Measurements from ENCODE around the gene RPS6KA2. TPM values are rescaled to one million over a fixed set of nuclear protein-coding genes. Genes with fewer than 3 reads are reported as not detected.
A peak's percentile ranks its signal among the peaks of the same experiment; 100 is the strongest.

Gene RPS6KA2
- total RNA-seq, 4 donors from 2014 or later: 55.4 to 119 (median 76.4) TPM

DNA sequence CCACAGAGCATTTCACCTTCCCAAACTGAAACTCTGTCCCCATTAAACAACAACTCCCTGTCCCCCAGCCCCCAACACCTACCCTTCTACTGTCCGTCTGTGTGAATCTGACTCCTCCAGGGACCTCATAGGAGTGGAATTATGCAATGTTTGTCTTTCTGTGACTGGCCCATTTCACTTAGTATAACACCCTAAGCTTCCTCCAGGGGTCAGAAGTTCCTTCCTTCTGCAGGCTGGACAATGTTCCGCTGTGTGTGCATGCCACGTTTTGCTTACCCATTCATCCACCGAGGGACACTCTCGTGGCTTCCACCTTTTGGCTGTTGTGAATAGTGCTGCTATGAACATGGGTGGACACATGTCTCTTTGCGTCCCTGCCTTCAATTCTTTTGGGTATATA is 206.7 kb downstream of the RPS6KA2 start:
- no peaks in the 10 kb centered on the region for H3K27me3 ChIP-seq
- no peaks in the 10 kb centered on the region for H3K4me1 ChIP-seq
- peak; percentile 34 for ATAC-seq
- no peaks in the 10 kb centered on the region for H3K9me3 ChIP-seq
- WGBS, 2 donors (ENCODE audit: low coverage in 1 of 2): 46 to 53% methylated on average over 6 of the region's 6 CpGs
- TF ChIP-seq, protein P1, sequence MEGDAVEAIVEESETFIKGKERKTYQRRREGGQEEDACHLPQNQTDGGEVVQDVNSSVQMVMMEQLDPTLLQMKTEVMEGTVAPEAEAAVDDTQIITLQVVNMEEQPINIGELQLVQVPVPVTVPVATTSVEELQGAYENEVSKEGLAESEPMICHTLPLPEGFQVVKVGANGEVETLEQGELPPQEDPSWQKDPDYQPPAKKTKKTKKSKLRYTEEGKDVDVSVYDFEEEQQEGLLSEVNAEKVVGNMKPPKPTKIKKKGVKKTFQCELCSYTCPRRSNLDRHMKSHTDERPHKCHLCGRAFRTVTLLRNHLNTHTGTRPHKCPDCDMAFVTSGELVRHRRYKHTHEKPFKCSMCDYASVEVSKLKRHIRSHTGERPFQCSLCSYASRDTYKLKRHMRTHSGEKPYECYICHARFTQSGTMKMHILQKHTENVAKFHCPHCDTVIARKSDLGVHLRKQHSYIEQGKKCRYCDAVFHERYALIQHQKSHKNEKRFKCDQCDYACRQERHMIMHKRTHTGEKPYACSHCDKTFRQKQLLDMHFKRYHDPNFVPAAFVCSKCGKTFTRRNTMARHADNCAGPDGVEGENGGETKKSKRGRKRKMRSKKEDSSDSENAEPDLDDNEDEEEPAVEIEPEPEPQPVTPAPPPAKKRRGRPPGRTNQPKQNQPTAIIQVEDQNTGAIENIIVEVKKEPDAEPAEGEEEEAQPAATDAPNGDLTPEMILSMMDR (IDR thresholded peaks at IDR 0.05): peak in 1 of 4 experiments; percentile 18
- TF ChIP-seq EP300 (IDR thresholded peaks at IDR 0.05) (no peak), POLR2AphosphoS5 (IDR thresholded peaks at IDR 0.05) (no peak)
- H3K36me3 ChIP-seq: peaks cover 0 to 95% of the 10 kb centered on the region in 2 donors
- H3K4me3 ChIP-seq: no peak overlapping the region
- no peak overlapping the region for H3K27ac ChIP-seq

GRCh38 chr6:166419717-166420116 is 207.3 kb downstream of the RPS6KA2 start:
- no peaks in the 10 kb centered on the region for H3K9me3 ChIP-seq
- 91% methylated on average over 8 of the region's 15 CpGs; no CpG with 5 or more reads in 1 of the 2 donors for WGBS, 2 donors (ENCODE audit: low coverage in 1 of 2)
- H3K27ac ChIP-seq: no peak overlapping the region
- no peak overlapping the region for H3K4me3 ChIP-seq
- no peaks in the 10 kb centered on the region for H3K4me1 ChIP-seq
- no peak for TF ChIP-seq POLR2A (IDR thresholded peaks at IDR 0.05)
- TF ChIP-seq POLR2AphosphoS5 (IDR thresholded peaks at IDR 0.05): no peak
- TF ChIP-seq, protein P1 (IDR thresholded peaks at IDR 0.05): no peak
- TF ChIP-seq EP300 (IDR thresholded peaks at IDR 0.05): no peak
- no peaks in the 10 kb centered on the region for H3K27me3 ChIP-seq
- no peak for ATAC-seq
- H3K36me3 ChIP-seq: peaks cover 0 to 97% of the 10 kb centered on the region in 2 donors

GRCh38 chr6:166419286-166419685 is 207.8 kb downstream of the RPS6KA2 start:
- no peak for TF ChIP-seq POLR2A (IDR thresholded peaks at IDR 0.05)
- H3K4me1 ChIP-seq: no peaks in the 10 kb centered on the region
- H3K4me3 ChIP-seq: no peak overlapping the region
- peaks cover 0 to 97% of the 10 kb centered on the region in 2 donors for H3K36me3 ChIP-seq
- 87% methylated on average over 5 of the region's 7 CpGs; no CpG with 5 or more reads in 1 of the 2 donors for WGBS, 2 donors (ENCODE audit: low coverage in 1 of 2)
- no peak for ATAC-seq
- no peaks in the 10 kb centered on the region for H3K9me3 ChIP-seq
- no peak overlapping the region for H3K27ac ChIP-seq
- no peaks in the 10 kb centered on the region for H3K27me3 ChIP-seq

DNA sequence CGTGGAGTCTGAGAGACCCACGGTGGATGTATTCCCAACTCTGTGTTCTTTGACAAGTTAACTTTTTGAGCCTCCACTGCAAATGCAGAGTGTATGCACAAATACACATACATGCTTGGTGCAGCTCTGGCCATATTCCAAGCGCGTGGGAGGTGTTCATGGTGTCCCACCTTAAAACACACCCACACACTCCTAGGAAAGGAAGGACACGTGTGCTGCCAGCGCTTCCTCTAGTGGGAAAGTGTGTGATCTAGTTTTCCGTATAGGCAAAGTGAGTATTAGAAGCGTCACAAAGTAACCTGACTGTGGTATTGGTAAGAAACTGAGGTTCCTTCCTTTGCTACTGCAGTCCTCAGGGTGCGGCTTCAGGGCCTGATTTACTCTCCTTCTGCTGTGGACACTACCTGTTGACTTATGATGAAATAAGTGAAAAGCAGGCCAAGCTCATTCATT is 208.3 kb downstream of the RPS6KA2 start:
- WGBS, 2 donors (ENCODE audit: low coverage in 1 of 2): 89 to 91% methylated on average over 7 to 9 of the region's 9 CpGs
- Histone ChIP-seq H3K4me3 (no peak overlapping the region), H3K27me3 (no peaks in the 10 kb centered on the region), H3K27ac (no peak overlapping the region), H3K4me1 (no peaks in the 10 kb centered on the region), H3K9me3 (no peaks in the 10 kb centered on the region), H3K36me3 (peaks cover 0 to 97% of the 10 kb centered on the region in 2 donors)
- ATAC-seq: no peak
- no peak for TF ChIP-seq POLR2A (IDR thresholded peaks at IDR 0.05)
- no peak for TF ChIP-seq POLR2AphosphoS5 (IDR thresholded peaks at IDR 0.05)
- TF ChIP-seq EP300 (IDR thresholded peaks at IDR 0.05): no peak
- TF ChIP-seq, protein P1 (IDR thresholded peaks at IDR 0.05): no peak

- Histone ChIP-seq H3K9me3 (no peaks in the 10 kb centered on the region), H3K4me3 (no peak overlapping the region), H3K36me3 (peaks cover 0 to 97% of the 10 kb centered on the region in 2 donors), H3K27ac (no peak overlapping the region), H3K27me3 (no peaks in the 10 kb centered on the region), H3K4me1 (no peaks in the 10 kb centered on the region)
- no peak for TF ChIP-seq EP300 (IDR thresholded peaks at IDR 0.05)
- TF ChIP-seq POLR2AphosphoS5 (IDR thresholded peaks at IDR 0.05): no peak
- TF ChIP-seq, protein P1 (IDR thresholded peaks at IDR 0.05): no peak
- no peak for TF ChIP-seq POLR2A (IDR thresholded peaks at IDR 0.05)
- WGBS, 2 donors (ENCODE audit: low coverage in 1 of 2): 85 to 94% methylated on average over 5 to 6 of the region's 6 CpGs
- ATAC-seq: no peak
These were observed 209.8 kb downstream of the RPS6KA2 start for GRCh38 chr6:166417285-166417691.

All from gastroesophageal sphincter (tissue), 4 donors.